ENCODE results near the gene SRBD1.

DNA sequence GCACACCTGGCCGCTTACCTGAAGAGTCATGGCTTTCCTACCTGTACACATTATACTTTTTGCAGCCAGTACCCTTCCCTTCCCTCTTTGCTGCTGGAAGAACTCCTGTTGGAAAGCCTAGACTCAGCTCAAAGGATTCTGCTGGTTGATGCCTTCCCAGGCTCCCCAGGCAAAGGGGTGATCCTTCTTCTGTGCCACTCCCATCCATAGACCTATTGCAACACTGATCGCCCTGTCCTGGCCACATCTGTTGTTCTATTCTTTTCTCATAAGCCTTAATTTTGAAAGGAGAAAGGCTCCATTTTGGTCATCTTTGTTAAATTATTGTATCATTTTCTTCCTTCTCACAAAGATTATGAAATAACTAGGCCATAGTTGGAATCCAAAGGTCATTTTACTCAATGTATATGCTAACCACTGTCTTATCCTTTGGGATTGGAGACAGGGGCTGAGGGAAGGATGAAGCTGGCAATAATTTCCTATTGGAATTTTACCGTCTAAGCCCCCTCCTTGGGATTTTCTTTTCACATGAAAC lies 37.0 kb upstream of the SRBD1 start:
- TF ChIP-seq, protein P1, sequence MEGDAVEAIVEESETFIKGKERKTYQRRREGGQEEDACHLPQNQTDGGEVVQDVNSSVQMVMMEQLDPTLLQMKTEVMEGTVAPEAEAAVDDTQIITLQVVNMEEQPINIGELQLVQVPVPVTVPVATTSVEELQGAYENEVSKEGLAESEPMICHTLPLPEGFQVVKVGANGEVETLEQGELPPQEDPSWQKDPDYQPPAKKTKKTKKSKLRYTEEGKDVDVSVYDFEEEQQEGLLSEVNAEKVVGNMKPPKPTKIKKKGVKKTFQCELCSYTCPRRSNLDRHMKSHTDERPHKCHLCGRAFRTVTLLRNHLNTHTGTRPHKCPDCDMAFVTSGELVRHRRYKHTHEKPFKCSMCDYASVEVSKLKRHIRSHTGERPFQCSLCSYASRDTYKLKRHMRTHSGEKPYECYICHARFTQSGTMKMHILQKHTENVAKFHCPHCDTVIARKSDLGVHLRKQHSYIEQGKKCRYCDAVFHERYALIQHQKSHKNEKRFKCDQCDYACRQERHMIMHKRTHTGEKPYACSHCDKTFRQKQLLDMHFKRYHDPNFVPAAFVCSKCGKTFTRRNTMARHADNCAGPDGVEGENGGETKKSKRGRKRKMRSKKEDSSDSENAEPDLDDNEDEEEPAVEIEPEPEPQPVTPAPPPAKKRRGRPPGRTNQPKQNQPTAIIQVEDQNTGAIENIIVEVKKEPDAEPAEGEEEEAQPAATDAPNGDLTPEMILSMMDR (IDR thresholded peaks at IDR 0.05): no peak
- TF ChIP-seq POLR2A (IDR thresholded peaks at IDR 0.05) (no peak), POLR2AphosphoS5 (IDR thresholded peaks at IDR 0.05) (no peak)

All from breast epithelium (tissue), 3 donors.